ENCODE results near the gene KANK4.

The KANK4 gene

DNA sequence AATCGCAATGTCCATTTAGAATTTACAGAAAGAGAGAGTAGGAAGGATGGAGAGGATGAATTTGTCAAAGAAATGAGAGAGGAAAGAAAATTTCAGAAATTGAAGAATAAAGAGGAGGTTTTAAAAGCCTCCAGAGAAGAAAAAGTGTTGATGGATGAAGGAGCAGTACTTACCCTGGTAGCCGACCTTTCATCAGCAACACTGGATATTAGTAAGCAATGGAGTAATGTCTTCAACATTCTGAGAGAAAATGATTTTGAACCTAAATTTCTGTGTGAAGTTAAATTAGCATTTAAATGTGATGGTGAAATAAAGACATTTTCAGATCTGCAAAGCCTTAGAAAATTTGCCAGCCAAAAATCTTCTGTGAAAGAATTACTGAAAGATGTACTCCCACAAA lies 112.0 kb downstream of the KANK4 start:
- DNase-seq (ENCODE audit: low read depth in 2 of 2): no peak

DNA sequence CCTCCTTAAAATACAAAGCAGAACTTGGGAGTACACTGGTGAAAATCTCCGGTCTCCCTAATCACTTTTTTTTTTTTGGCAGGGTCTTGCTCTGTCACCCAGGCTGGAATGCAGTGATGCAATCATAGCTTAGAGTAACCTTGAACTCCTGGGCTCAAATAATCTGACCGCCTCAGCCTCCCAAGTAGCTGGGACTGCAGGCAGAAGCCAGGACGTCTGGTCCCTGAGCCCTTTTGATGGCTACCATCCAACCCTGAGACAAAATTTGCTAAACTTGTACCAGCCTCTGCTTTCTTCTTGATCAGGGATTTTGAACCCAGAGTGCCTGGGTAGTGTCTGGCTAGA lies 120.5 kb downstream of the KANK4 start:
- no peak for DNase-seq (ENCODE audit: low read depth in 2 of 2)

DNA sequence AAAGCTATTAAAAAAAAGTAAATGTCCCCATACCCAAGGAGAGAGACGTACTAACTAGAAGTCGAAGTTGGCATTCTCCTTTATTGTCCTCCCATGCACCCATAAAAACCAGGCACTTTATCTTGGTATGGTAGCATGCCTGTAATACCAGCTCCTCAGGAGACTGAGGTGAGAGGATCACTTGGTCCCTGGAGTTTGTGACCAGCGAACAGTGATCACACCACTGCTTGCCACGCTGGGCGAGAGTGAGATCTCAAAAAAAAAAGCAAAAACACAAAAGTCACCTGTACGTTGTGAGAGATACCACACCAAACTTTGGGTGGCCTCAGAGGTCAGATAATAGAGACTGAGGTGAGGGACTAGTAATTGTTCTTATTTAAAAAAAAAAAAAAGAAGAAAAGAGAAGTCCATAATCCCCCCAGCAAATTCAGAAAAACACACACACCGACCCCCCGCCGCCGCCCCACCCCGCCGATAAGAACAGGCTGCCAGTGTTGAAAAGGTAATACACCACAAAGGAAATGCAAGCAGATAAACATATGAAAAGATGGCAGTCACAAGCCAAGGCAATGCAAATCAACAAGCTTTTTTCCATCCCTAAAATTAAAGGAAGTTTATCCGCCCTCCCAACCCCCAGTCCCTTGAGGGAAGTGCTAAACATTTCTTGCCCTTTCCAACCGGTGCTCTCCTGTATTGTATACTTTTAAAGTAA lies 121.0 kb downstream of the KANK4 start:
- DNase-seq (ENCODE audit: low read depth in 2 of 2): no peak

DNA sequence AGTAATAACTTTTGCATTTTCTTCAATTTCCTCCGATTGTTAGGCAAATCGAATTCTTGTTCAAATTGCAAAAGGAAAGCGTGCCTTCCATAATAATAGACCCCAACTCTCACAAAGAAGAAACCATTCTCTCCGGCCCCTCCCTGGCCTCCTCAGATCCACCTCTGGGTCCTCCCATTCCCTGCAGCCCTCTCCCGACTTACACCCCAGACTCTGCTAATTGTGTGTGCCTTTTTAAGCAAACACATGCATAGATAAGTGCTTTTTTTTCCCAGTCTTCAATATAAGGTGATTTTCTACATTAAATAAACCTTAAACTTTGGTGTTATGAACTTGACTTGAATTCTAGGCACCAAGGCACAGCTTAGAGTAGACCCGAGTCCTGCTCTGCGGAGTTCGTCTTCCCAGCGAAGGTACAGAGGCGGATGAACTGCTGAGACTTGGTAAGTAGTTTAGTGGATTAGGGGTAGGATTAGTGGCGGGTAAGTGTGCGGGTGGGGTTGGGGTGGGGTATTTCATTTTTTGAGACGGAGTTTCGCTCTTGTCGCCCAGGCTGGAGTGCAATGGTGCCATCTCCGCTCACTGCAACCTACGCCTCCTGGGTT lies 123.0 kb downstream of the KANK4 start:
- DNase-seq (ENCODE audit: low read depth in 2 of 2): no peak

DNA sequence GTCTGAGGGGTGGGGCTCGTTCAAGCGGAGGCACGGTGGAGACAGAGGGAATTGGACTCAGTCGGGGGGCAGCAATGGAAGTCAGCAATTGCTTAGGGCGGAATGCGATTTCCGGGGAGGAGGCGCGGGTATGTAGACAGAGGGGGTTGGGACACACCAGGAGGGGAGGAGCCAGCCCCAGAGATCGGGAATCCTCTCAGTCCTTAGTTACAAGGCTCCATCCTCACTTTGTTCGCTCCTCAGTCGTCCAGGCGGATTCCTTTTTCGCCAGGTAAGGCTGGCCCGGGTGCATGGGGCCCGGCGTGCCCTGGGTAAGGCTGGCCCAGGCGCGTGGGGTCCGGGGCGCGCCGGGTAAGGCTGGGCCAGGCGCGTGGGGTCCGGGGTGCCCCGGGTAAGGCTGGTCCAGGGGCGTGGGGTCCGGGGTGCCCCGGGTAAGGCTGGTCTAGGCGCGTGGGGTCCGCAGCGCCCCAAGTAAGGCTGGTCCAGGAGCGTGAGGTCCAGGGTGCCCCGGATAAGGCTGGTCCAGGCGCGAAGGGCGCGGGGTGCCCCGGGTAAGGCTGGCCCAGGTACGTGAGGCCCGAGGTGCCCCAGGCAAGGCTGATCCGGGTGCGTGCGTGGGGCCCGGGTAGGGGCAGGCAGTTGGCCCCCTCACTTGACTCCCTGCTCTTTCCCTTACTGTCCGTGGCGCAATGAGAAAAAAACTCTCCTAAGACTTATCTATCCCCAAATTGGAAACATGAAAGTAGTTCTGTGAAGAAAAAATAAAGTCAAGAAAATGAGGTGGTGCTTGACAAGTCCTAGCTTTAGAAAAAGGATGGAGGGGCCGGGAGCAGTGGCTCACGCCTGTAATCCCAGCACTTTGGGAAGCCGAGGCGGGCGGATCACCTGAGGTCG lies 124.3 kb downstream of the KANK4 start, which contains the start of gene L1TD1:
TSS of gene L1TD1 (plus strand) at position 199 of the 894 bp plus-strand sequence. CDS start 11,780 bp downstream, outside the sequence.
- DNase-seq (ENCODE audit: low read depth in 2 of 2): no peak

DNA sequence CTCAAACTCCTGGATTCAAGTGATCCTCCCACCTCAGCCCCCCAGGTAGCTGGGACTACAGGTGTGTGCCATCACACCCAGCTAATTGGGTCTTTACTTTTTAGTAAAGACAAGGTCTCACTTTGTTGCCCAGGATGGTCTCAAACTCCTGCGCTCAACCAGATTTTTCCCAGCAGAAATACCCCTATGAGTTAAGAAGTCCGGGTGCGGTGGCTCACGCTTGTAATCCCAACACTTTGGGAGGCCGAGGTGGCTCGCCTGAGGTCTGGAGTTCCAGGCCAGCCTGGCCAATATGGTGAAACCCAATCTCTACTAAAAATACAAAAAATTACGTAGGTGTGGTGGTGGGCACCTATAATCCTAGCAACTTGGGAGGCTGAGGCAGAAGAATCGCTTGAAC lies 131.1 kb downstream of the KANK4 start:
- no peak for DNase-seq (ENCODE audit: low read depth in 2 of 2)

DNA sequence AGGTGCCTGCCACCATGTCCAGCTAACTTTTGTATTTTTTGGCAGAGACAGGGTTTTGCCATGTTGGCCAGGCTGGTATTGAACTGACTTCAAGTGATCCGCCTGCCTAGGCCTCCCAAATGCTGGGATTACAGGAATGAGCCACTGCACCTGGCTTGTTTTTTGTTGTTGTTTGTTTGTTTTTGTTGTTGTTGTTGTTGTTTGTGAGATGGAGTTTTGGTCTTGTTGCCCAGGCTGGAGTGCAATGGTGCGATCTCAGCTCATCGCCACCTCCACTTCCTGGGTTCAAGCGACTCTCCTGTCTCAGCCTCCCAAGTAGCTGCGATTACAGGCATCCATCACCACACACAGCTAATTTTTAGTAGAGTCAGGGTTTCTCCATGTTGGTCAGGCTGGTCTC lies 131.7 kb downstream of the KANK4 start:
- no peak for DNase-seq (ENCODE audit: low read depth in 2 of 2)

Data from stimulated activated CD8-positive, alpha-beta memory T cell treated with anti-CD3 and anti-CD28 coated beads, Interleukin-15, amount 100 ng/mL, for 4 hours (primary cell).